GM12874 (cell line): Measurements from ENCODE around the gene PRH2.

Experiments used
- TF ChIP-seq, protein P1 (sequence below): IDR thresholded peaks from 2 replicates; pipeline ENCODE4 v1.5.1; 2011; ENCODE audit warnings: low read depth, mild to moderate bottlenecking, control low read depth, low read length, moderate library complexity; ENCODE audit not compliant: insufficient read depth

The PRH2 gene

DNA sequence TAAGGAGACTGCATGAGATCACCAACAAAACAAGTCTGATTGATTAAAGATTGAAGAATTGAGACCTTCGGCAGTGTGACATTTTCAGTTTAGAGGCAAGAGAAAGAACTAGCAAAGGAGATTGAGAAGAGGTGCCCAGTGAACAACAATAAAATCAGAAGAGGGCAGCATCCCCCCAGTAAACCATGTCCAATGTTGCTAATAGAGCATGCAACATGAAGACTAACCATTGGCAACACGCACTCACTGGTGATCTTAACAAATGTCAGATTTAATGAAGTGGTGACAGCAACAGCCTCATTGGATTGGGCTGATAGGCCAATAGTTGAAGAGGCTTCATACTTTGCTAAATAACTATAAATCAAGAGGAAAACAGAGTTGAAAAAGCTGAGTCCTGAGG lies 30.8 kb downstream of the PRH2 start:
- TF ChIP-seq, protein P1, sequence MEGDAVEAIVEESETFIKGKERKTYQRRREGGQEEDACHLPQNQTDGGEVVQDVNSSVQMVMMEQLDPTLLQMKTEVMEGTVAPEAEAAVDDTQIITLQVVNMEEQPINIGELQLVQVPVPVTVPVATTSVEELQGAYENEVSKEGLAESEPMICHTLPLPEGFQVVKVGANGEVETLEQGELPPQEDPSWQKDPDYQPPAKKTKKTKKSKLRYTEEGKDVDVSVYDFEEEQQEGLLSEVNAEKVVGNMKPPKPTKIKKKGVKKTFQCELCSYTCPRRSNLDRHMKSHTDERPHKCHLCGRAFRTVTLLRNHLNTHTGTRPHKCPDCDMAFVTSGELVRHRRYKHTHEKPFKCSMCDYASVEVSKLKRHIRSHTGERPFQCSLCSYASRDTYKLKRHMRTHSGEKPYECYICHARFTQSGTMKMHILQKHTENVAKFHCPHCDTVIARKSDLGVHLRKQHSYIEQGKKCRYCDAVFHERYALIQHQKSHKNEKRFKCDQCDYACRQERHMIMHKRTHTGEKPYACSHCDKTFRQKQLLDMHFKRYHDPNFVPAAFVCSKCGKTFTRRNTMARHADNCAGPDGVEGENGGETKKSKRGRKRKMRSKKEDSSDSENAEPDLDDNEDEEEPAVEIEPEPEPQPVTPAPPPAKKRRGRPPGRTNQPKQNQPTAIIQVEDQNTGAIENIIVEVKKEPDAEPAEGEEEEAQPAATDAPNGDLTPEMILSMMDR: no peak

GRCh38 chr12:10960211-10960610 lies 31.2 kb downstream of the PRH2 start:
- TF ChIP-seq, protein P1: no peak

- TF ChIP-seq, protein P1: no peak
These were observed 36.4 kb downstream of the PRH2 start for GRCh38 chr12:10965476-10965875.

DNA sequence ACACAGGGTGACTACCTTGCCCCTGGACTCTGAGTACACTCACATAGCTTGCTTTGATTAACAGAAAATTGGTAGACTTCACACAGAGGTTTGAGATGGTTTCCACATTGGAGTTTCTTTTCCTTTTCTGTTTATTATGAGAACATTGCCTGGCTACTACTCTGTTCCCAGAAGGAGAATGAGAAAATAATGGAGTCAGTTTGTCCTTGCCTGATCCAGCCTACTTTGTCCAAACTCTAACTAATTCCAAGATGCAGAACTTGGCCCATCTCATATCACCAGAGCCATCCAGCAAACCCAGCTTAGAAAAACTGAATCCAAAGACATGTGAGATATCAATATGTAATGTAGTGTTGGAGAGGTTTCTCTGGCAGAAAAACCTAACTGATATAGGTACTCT lies 37.3 kb downstream of the PRH2 start:
- TF ChIP-seq, protein P1: no peak

GRCh38 chr12:10967409-10967808 lies 38.4 kb downstream of the PRH2 start:
- TF ChIP-seq, protein P1: no peak

GRCh38 chr12:10968765-10969456 lies 39.9 kb downstream of the PRH2 start:
- TF ChIP-seq, protein P1: no peak

GRCh38 chr12:10974965-10975364 lies 45.9 kb downstream of the PRH2 start:
- TF ChIP-seq, protein P1: no peak
